ENCODE data around the gene ILF2. TPM values are rescaled to one million over a fixed set of nuclear protein-coding genes. Genes with fewer than 3 reads are reported as not detected.

ILF2 gene
- total and polyA plus RNA-seq, 5 donors, result 45.6 to 85.0 (median 67.3) TPM

DNA sequence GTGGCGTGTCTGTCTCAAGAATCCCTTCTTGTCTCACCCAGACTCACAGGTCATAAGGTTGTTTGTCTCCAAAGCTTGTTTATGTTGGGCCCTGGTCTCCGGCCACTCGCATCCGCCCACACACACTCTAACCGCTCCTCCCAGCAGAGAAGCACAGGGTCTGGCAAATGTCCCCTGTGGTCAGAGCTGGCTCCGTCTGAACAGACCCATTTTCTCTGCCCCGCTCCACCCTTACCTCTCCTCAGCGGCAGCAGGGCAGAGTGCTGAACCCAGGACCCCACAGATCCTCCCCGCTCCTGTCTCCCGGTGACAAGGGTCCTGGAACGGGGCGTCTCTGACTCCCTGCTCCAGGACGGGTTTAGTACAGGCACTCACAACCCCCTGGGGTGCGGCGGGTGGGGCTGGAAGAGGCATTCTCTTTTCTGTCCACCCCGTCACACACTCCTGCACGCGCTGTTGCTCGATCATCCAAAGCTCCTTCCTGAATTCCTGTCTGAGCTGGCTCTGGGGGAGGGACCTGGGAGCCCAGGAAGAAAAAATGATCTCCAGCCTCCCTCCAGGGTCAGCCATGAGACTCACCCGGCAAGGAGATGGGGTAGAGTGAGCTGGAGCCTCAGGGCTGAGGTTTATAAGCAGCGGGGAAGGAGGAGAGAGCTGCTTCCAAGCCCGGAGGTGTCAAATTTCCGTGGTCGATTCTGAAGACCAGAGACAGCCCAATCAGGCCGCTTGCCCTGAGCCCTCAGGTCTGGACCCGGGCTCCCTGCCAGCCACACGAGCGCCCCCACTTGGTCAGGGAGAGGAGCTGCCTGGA, 43.7 kb downstream of the ILF2 start, which contains the start of gene S100A13:
S100A13 (minus strand) TSS at position 602 of the 811 bp plus-strand sequence. CDS start 1,033 bp downstream, outside the sequence.
- peaks cover 22% of the 10 kb centered on the region for H3K4me1 ChIP-seq (ENCODE audit: control insufficient read depth, insufficient read depth, low read length)
- WGBS, result 8% methylated on average over 28 of the region's 28 CpGs
- peak; percentile 81 to 94 (median 92) for DNase-seq
- peak within 1 kb of the TSS; percentile 92 for H3K27ac ChIP-seq (ENCODE audit: low read length)
- H3K27me3 ChIP-seq (ENCODE audit: control insufficient read depth, insufficient read depth), result no peaks in the 10 kb centered on the region
- peak within 1 kb of the TSS; percentile 40 for H3K4me3 ChIP-seq (ENCODE audit: low read length)
- no peaks in the 10 kb centered on the region for H3K9me3 ChIP-seq (ENCODE audit: control insufficient read depth, low read length)
- intact Hi-C loops (cut with DNase I), result loop anchor here in 2 of 4 donors (10.0 kb wide), 1 partner anchor 52 kb away; no protein-coding TSS in a partner anchor
- peak; percentile 74 to 75 for ATAC-seq

GRCh38 chr1:153626477-153626903, 44.3 kb downstream of the ILF2 start:
- DNase-seq, result peak in 1 of 3 donors; percentile 32
- 44% methylated on average over 3 of the region's 3 CpGs for WGBS
- Histone ChIP-seq H3K4me1 (ENCODE audit: control insufficient read depth, insufficient read depth, low read length) (peaks cover 20% of the 10 kb centered on the region), H3K27me3 (ENCODE audit: control insufficient read depth, insufficient read depth) (no peaks in the 10 kb centered on the region), H3K4me3 (ENCODE audit: low read length) (peak overlapping the region; percentile 40), H3K9me3 (ENCODE audit: control insufficient read depth, low read length) (no peaks in the 10 kb centered on the region), H3K27ac (ENCODE audit: low read length) (peak overlapping the region; percentile 92)
- ATAC-seq, result no peak
- intact Hi-C loops (cut with DNase I), result loop anchor here in 2 of 4 donors (10.0 kb wide), 1 partner anchor 52 kb away; no protein-coding TSS in a partner anchor

DNA sequence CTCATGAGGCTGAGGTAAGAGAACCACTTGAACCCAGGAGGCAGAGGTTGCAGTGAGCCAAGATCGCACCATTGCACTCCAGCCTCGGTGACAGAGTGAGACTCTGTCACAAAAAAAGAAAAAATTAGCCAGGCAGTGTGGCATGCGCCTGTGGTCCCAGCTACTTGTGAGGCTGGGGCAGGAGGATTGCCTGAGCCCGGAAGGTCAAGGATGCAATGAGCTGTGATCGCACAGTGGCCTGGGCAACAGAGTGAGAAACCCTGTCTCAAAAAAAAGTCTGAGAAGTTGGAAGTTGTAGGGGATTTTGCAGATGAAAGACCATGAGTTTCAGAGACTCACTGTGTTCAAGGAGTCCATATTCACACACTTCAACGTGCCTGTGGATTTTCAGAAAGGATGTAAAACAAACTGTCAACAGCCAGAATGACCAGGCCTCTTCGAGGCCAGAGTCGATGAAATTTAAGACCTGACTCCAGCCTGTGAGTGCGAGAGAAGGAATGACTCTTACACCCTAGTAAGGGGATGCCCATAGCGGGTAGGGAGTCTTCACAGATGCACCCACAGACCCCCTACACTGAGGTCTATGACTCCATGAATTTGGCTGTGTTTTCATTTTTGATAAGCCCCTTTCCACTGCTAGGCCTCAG, 45.7 kb downstream of the ILF2 start:
- intact Hi-C loops (cut with DNase I), result loop anchor here in 2 of 4 donors (10.0 kb wide), 1 partner anchor 50 kb away; no protein-coding TSS in a partner anchor
- Histone ChIP-seq H3K27me3 (ENCODE audit: control insufficient read depth, insufficient read depth) (no peaks in the 10 kb centered on the region), H3K4me3 (ENCODE audit: low read length) (no peak overlapping the region), H3K4me1 (ENCODE audit: control insufficient read depth, insufficient read depth, low read length) (peaks cover 20% of the 10 kb centered on the region), H3K9me3 (ENCODE audit: control insufficient read depth, low read length) (no peaks in the 10 kb centered on the region), H3K27ac (ENCODE audit: low read length) (no peak overlapping the region)
- DNase-seq (peak in 1 of 3 donors; percentile 22), ATAC-seq (no peak)
- 82% methylated on average over 10 of the region's 10 CpGs for WGBS

DNA sequence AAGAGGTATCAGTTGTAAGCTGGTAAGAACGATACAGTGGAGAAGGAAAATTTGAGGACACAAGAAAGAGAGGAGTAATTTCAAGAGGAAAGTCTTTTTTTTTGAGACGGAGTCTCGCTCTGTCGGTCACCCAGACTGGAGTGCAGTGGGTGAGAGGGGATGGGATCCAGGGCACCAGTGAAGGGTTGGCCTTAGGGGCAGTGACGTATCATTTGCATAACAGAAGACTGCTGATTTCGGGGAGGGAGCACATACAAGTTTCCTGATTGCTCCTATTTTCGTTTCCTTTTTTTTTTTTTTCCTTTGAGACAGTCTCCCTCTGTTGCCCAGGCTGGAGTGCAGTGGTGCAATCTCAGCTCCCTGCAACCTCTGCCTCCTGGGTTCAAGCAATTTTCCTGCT, 47.7 kb downstream of the ILF2 start:
- DNase-seq (peak in 1 of 3 donors; percentile 40), ATAC-seq (no peak)
- Histone ChIP-seq H3K27ac (ENCODE audit: low read length) (no peak overlapping the region), H3K4me3 (ENCODE audit: low read length) (no peak overlapping the region), H3K27me3 (ENCODE audit: control insufficient read depth, insufficient read depth) (no peaks in the 10 kb centered on the region), H3K4me1 (ENCODE audit: control insufficient read depth, insufficient read depth, low read length) (peaks cover 15% of the 10 kb centered on the region), H3K9me3 (ENCODE audit: control insufficient read depth, low read length) (no peaks in the 10 kb centered on the region)
- WGBS, result 64% methylated on average over 7 of the region's 7 CpGs
- intact Hi-C loops (cut with DNase I), result loop anchor here in 2 of 4 donors (10.0 kb wide), 1 partner anchor 48 kb away; no protein-coding TSS in a partner anchor

DNA sequence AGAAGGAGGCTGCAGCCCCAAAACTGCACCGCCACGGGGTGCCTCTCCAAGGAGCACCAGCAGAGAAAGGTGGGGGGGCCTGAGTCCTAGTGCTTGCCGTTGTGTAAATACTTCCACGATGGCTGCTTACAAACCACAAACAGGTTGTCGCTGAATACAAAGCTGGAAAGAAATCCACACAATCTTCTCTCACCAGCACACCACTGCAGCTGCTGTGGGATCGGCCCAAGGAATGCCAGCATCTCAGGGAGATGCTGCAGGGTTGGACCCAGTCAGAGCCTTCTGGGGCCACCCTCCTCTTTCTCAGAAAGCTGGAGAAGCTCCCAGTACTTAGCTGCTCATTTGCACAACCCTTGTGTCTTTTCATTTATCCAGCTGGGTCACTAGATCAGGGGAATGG, 51.6 kb downstream of the ILF2 start:
- H3K4me1 ChIP-seq (ENCODE audit: control insufficient read depth, insufficient read depth, low read length), result peaks cover 13% of the 10 kb centered on the region
- H3K9me3 ChIP-seq (ENCODE audit: control insufficient read depth, low read length), result no peaks in the 10 kb centered on the region
- DNase-seq, result no peak
- no peak overlapping the region for H3K4me3 ChIP-seq (ENCODE audit: low read length)
- no peak overlapping the region for H3K27ac ChIP-seq (ENCODE audit: low read length)
- ATAC-seq, result no peak
- H3K27me3 ChIP-seq (ENCODE audit: control insufficient read depth, insufficient read depth), result no peaks in the 10 kb centered on the region
- WGBS, result 98% methylated on average over 6 of the region's 6 CpGs
- intact Hi-C loops (cut with DNase I), result no loop called here

GRCh38 chr1:153617663-153618062, 53.1 kb downstream of the ILF2 start:
- H3K27ac ChIP-seq (ENCODE audit: low read length), result no peak overlapping the region

DNA sequence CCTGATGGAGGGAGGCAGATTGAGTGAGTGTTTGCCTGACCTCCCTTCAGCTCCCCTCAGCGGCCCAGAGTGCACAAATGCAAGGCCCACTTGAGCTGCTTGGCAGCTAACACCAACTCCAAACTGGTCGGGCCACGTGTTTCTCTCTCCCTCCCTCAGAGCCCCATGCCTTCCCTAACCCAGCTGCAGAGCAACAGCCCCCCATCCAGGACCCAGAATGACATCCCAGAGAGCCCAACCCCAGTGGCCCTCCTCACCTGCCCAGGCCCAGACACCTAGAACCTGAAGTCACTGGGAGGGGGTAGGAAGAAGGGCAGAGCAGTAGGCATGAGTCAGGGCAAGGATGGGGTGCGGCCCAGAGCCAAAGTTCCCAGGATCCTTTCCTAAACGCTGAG, 53.9 kb downstream of the ILF2 start:
- no peak overlapping the region for H3K4me3 ChIP-seq (ENCODE audit: low read length)
- 68% methylated on average over 5 of the region's 5 CpGs for WGBS
- no peaks in the 10 kb centered on the region for H3K27me3 ChIP-seq (ENCODE audit: control insufficient read depth, insufficient read depth)
- H3K9me3 ChIP-seq (ENCODE audit: control insufficient read depth, low read length), result no peaks in the 10 kb centered on the region
- DNase-seq, result peak in 1 of 3 donors; percentile 62
- peaks cover 11% of the 10 kb centered on the region for H3K4me1 ChIP-seq (ENCODE audit: control insufficient read depth, insufficient read depth, low read length)
- peak overlapping the region; percentile 55 for H3K27ac ChIP-seq (ENCODE audit: low read length)
- intact Hi-C loops (cut with DNase I), result no loop called here
- ATAC-seq, result peak; percentile 10 to 20

More at GRCh38 chr1:153617663-153618062, 53.1 kb downstream of the ILF2 start:
- intact Hi-C loops (cut with DNase I), result no loop called here
- Histone ChIP-seq H3K27me3 (ENCODE audit: control insufficient read depth, insufficient read depth) (no peaks in the 10 kb centered on the region), H3K9me3 (ENCODE audit: control insufficient read depth, low read length) (no peaks in the 10 kb centered on the region), H3K4me1 (ENCODE audit: control insufficient read depth, insufficient read depth, low read length) (peaks cover 11% of the 10 kb centered on the region), H3K4me3 (ENCODE audit: low read length) (no peak overlapping the region)
- 49% methylated on average over 6 of the region's 6 CpGs for WGBS
- peak in 2 of 3 donors; percentile 88 to 92 for DNase-seq
- peak in 1 of 2 donors; percentile 66 for ATAC-seq

DNA sequence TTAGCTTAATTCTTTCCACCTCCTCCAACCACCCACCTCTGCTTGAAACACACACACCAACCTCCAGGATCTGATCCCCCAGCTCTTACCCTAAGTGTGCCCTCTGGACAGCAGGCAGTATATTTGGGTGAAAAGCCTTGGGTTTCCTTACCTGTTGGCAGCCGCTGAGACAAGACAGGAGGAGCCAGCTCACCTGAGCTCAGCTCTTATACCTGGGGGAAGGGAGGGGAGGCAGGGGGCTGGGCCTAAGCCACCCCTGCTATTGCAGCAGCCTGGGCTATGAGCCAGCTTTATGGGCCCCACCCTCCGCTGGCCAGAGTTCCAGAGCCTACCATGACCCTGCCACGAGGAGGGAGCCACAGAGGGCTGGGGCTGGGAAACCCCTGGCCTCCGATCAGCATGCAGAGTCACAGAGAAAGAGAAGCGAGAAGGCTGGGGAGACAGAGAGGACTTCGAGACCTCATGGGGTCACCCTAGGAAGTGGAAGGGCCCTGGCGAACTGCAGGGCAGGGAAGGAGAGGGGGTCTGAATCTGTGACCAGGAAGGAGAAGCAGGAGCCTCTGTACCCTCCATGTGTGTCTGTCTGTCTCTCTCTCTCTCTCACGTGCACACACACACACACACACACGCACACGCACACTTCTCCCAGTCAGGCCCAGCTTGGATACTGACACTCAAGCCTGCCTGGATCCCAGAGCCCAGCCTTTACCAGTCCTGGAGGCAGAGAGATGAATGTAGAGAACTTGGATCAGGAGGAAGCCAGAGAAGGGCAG, 54.5 kb downstream of the ILF2 start, which contains the start of gene S100A14:
S100A14 (minus strand) TSS at position 182 of the 773 bp plus-strand sequence. CDS start 467 bp downstream, outside the sequence.
- peak; percentile 38 to 47 for ATAC-seq
- Histone ChIP-seq H3K4me1 (ENCODE audit: control insufficient read depth, insufficient read depth, low read length) (peaks cover 11% of the 10 kb centered on the region), H3K27me3 (ENCODE audit: control insufficient read depth, insufficient read depth) (no peaks in the 10 kb centered on the region), H3K9me3 (ENCODE audit: control insufficient read depth, low read length) (no peaks in the 10 kb centered on the region), H3K4me3 (ENCODE audit: low read length) (no peak within 1 kb of the TSS), H3K27ac (ENCODE audit: low read length) (peak within 1 kb of the TSS; percentile 55)
- peak; percentile 54 to 80 (median 79) for DNase-seq
- intact Hi-C loops (cut with DNase I), result no loop called here
- 57% methylated on average over 10 of the region's 10 CpGs for WGBS

DNA sequence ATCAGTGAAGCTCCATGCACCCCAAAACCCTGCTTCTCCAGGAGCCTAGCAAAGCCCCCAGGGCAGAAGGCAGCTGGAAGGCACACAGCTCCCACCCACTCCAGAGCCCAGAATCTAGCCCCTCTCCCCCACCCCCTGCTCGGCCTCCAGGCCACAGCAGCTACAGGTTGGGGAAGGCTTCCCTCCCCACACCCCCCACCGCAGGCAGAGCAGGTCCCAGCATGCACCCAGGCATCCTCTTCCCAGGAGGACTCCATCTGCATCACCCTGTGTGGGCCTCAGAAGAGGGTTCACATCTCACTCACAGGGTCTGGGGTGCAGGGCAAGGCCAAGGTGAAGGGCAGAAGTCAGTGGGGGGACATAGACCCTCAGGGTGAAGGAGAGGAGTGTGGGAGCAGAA, 55.4 kb downstream of the ILF2 start:
- Histone ChIP-seq H3K27ac (ENCODE audit: low read length) (no peak overlapping the region), H3K4me3 (ENCODE audit: low read length) (no peak overlapping the region), H3K27me3 (ENCODE audit: control insufficient read depth, insufficient read depth) (no peaks in the 10 kb centered on the region), H3K4me1 (ENCODE audit: control insufficient read depth, insufficient read depth, low read length) (peaks cover 14% of the 10 kb centered on the region), H3K9me3 (ENCODE audit: control insufficient read depth, low read length) (no peaks in the 10 kb centered on the region)
- ATAC-seq (no peak), DNase-seq (no peak)
- 97% methylated on average over 2 of the region's 2 CpGs for WGBS
- intact Hi-C loops (cut with DNase I), result no loop called here

GRCh38 chr1:153614906-153615305, 55.9 kb downstream of the ILF2 start:
- ATAC-seq (no peak), DNase-seq (no peak)
- Histone ChIP-seq H3K4me1 (ENCODE audit: control insufficient read depth, insufficient read depth, low read length) (peaks cover 19% of the 10 kb centered on the region), H3K9me3 (ENCODE audit: control insufficient read depth, low read length) (no peaks in the 10 kb centered on the region), H3K4me3 (ENCODE audit: low read length) (no peak overlapping the region), H3K27me3 (ENCODE audit: control insufficient read depth, insufficient read depth) (no peaks in the 10 kb centered on the region), H3K27ac (ENCODE audit: low read length) (no peak overlapping the region)
- intact Hi-C loops (cut with DNase I), result loop anchor here in 1 of 4 donors (5.0 kb wide), 1 partner anchor 43 kb away; no protein-coding TSS in a partner anchor
- 93% methylated on average over 7 of the region's 7 CpGs for WGBS

All from right cardiac atrium (tissue), 5 donors.